ENCODE results near the gene TENM3. TPM values are rescaled to one million over a fixed set of nuclear protein-coding genes. Genes with fewer than 3 reads are reported as not detected.

The TENM3 gene
- total and polyA plus RNA-seq, 10 of the 15 experiments (the other 5 are each of a cell fraction or from before 2014, with no cell fraction given) = 0.01 to 1.7 (median 0.08) TPM; not detected in 2

DNA sequence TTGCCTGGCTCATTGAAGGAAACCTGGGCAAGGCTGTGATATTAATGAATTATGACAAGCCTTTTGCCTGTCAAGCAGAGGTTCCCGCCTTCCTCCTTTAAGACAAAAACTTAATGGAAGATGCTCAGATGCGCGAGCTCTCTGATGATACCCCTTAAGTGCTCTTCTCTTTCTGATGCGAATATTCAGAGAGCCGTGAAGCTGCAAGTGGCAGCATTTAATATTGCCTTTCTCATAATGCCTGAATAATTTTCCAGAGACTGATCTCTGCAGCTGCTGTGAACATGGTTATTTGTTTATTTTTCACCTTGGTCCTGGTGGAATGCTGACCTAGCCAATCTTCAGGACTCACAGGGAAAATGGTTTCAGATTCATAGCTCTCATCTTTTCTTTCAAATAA is 251.8 kb downstream of the TENM3 start (continued):
- TF ChIP-seq, protein P1, sequence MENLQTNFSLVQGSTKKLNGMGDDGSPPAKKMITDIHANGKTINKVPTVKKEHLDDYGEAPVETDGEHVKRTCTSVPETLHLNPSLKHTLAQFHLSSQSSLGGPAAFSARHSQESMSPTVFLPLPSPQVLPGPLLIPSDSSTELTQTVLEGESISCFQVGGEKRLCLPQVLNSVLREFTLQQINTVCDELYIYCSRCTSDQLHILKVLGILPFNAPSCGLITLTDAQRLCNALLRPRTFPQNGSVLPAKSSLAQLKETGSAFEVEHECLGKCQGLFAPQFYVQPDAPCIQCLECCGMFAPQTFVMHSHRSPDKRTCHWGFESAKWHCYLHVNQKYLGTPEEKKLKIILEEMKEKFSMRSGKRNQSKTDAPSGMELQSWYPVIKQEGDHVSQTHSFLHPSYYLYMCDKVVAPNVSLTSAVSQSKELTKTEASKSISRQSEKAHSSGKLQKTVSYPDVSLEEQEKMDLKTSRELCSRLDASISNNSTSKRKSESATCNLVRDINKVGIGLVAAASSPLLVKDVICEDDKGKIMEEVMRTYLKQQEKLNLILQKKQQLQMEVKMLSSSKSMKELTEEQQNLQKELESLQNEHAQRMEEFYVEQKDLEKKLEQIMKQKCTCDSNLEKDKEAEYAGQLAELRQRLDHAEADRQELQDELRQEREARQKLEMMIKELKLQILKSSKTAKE (IDR thresholded peaks at IDR 0.05; ENCODE audit: low read depth, poor library complexity, severe bottlenecking) = no peak
- TF ChIP-seq HCFC1 (IDR thresholded peaks at IDR 0.05; ENCODE audit: low read length) = no peak
- TF ChIP-seq, protein P2, sequence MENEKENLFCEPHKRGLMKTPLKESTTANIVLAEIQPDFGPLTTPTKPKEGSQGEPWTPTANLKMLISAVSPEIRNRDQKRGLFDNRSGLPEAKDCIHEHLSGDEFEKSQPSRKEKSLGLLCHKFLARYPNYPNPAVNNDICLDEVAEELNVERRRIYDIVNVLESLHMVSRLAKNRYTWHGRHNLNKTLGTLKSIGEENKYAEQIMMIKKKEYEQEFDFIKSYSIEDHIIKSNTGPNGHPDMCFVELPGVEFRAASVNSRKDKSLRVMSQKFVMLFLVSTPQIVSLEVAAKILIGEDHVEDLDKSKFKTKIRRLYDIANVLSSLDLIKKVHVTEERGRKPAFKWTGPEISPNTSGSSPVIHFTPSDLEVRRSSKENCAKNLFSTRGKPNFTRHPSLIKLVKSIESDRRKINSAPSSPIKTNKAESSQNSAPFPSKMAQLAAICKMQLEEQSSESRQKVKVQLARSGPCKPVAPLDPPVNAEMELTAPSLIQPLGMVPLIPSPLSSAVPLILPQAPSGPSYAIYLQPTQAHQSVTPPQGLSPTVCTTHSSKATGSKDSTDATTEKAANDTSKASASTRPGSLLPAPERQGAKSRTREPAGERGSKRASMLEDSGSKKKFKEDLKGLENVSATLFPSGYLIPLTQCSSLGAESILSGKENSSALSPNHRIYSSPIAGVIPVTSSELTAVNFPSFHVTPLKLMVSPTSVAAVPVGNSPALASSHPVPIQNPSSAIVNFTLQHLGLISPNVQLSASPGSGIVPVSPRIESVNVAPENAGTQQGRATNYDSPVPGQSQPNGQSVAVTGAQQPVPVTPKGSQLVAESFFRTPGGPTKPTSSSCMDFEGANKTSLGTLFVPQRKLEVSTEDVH (IDR thresholded peaks at IDR 0.05; ENCODE audit: low read depth, partially characterized antibody) = no peak

DNA sequence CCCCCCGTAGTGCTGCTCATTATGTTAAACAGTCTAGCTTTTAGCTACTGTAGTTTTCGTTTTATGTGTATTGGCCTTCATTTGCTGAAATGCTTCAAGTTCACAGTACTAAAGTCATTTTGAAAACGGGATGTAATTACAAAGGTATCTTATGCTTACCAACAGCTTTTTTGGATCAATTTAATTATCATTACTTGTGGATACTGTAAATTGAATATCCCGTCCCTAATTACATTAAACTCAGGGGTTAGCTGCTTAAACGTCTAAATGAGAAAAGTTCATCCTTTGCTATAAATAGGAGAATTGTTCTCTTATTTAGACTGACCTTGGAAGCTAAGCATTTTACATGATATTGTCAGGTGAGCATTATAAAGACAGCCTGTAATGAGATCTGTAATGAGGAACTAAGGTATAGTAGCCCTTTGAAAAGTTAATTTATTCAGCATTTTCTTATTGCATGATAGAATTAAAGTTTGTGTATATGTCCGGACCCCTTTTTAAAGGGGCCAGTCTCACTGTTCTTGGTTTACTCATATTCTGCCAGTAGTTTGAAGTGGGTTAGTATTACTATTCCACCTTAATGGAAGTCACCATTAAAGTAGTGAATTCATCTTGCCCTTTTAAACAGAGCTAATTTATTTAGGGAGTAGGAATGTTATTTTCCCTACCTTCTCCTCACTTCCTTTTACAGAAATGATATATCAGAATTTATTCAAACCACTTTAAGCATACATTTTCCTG is 252.6 kb downstream of the TENM3 start:
- CTCF ChIA-PET = interaction anchor here (0.7 to 2.9 kb wide), 3 partner anchors 9 to 429 kb away, joined by 3 to 12 read pairs (median 3); no protein-coding TSS in a partner anchor
- H3K4me1 ChIP-seq (ENCODE audit: control insufficient read depth, insufficient read depth, low read length) = peaks cover 8% of the 10 kb centered on the region
- WGBS (ENCODE audit: insufficient coverage, insufficient replicate concordance, low lambda C conversion rate, missing lambda C conversion rate) = 28% methylated on average over 6 of the region's 6 CpGs
- TF ChIP-seq, protein P3, sequence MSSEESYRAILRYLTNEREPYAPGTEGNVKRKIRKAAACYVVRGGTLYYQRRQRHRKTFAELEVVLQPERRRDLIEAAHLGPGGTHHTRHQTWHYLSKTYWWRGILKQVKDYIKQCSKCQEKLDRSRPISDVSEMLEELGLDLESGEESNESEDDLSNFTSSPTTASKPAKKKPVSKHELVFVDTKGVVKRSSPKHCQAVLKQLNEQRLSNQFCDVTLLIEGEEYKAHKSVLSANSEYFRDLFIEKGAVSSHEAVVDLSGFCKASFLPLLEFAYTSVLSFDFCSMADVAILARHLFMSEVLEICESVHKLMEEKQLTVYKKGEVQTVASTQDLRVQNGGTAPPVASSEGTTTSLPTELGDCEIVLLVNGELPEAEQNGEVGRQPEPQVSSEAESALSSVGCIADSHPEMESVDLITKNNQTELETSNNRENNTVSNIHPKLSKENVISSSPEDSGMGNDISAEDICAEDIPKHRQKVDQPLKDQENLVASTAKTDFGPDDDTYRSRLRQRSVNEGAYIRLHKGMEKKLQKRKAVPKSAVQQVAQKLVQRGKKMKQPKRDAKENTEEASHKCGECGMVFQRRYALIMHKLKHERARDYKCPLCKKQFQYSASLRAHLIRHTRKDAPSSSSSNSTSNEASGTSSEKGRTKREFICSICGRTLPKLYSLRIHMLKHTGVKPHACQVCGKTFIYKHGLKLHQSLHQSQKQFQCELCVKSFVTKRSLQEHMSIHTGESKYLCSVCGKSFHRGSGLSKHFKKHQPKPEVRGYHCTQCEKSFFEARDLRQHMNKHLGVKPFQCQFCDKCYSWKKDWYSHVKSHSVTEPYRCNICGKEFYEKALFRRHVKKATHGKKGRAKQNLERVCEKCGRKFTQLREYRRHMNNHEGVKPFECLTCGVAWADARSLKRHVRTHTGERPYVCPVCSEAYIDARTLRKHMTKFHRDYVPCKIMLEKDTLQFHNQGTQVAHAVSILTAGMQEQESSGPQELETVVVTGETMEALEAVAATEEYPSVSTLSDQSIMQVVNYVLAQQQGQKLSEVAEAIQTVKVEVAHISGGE (CRISPR knock-in tag; IDR thresholded peaks at IDR 0.05) = no peak
- TF ChIP-seq EGR1 (IDR thresholded peaks at IDR 0.05; ENCODE audit: borderline replicate concordance in 1 of 2, low read depth in 2 of 2, low read length in 2 of 2) = no peak
- TF ChIP-seq, protein P4, sequence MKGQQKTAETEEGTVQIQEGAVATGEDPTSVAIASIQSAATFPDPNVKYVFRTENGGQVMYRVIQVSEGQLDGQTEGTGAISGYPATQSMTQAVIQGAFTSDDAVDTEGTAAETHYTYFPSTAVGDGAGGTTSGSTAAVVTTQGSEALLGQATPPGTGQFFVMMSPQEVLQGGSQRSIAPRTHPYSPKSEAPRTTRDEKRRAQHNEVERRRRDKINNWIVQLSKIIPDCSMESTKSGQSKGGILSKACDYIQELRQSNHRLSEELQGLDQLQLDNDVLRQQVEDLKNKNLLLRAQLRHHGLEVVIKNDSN (IDR thresholded peaks at IDR 0.05; ENCODE audit: borderline replicate concordance, extremely low read length, insufficient read depth, low read depth, low read length) = no peak
- TF ChIP-seq CBX5 (IDR thresholded peaks at IDR 0.05; ENCODE audit: low read depth) = no peak
- TF ChIP-seq SUZ12 (IDR thresholded peaks at IDR 0.05; ENCODE audit: unreplicated experiment) = no peak
- no peak for TF ChIP-seq ZNF24 (IDR thresholded peaks at IDR 0.05)
- ATAC-seq = no peak
- H3K9ac ChIP-seq (ENCODE audit: control insufficient read depth, insufficient read depth, low read length) = no peak overlapping the region
- no peaks in the 10 kb centered on the region for H4K20me1 ChIP-seq (ENCODE audit: control insufficient read depth, insufficient read depth)
- intact Hi-C loops (cut with micrococcal nuclease; ENCODE audit: unreplicated experiment) (no loop called here), in situ Hi-C loops (cut with MboI) (loop anchor here (10.0 kb wide), 1 partner anchor 429 kb away; no protein-coding TSS in a partner anchor)
- SMC1A ChIA-PET (ENCODE audit: uncharacterized antibody, unreplicated experiment) = interaction anchor here (0.7 to 2.5 kb wide), 9 partner anchors 9 to 222 kb away, joined by 3 to 8 read pairs (median 3); no protein-coding TSS in a partner anchor
- no peaks in the 10 kb centered on the region for H3K36me3 ChIP-seq (ENCODE audit: control insufficient read depth in 2 of 2, insufficient read depth in 2 of 2, low read length in 1 of 2)
- no peaks in the 10 kb centered on the region for H3K79me2 ChIP-seq (ENCODE audit: control insufficient read depth, insufficient read depth, low read length)
- H3K27me3 ChIP-seq (replicated peaks in 1 of 2; ENCODE audit: control insufficient read depth in 2 of 2, insufficient read depth in 2 of 2, low read length in 1 of 2) = no peaks in the 10 kb centered on the region
- no peak for FAIRE-seq
- H3K4me2 ChIP-seq (ENCODE audit: control insufficient read depth, insufficient read depth) = no peak overlapping the region
- H3K4me3 ChIP-seq = no peak overlapping the region
- no peaks in the 10 kb centered on the region for H3K9me3 ChIP-seq (replicated peaks; ENCODE audit: control insufficient read depth, insufficient read depth, low read length)
- no peak overlapping the region for H3K27ac ChIP-seq (ENCODE audit: control insufficient read depth, insufficient read depth)
- H2AFZ ChIP-seq (ENCODE audit: control insufficient read depth, low read depth, low read length) = no peak overlapping the region
- DNase-seq (ENCODE audit: low read depth, low spot score) = no peak
- no TSS peak for BruUV-seq (replicated peaks)
- POLR2A ChIA-PET = interaction anchor here (0.8 to 1.0 kb wide), 2 partner anchors 10 to 316 kb away, joined by 3 read pairs; no protein-coding TSS in a partner anchor
- RAD21 ChIA-PET (ENCODE audit: unreplicated experiment) = interaction anchor here (0.6 kb wide), 1 partner anchor 55 kb away, joined by 3 read pairs; no protein-coding TSS in a partner anchor

Measured in GM12878 (cell line).